Posterior vena cava (tissue), 2 donors: Measurements from ENCODE around the gene PAK4. TPM values are rescaled to one million over a fixed set of nuclear protein-coding genes. Genes with fewer than 3 reads are reported as not detected.

ENCODE experiments used
- DNase-seq: peaks from one replicate; pipeline ENCODE4 v3.0.0-alpha.2; 2020; ENCODE audit warnings: low spot score
- intact Hi-C, 2 donors: fragments of 100-400 bp; cut with DNase I; formaldehyde crosslinking; loops; one replicate each; pipeline versions ENCODE4 v1.14.1 to v1.14.2; 2022 to 2023
- total RNA-seq, 2 donors: library from RNA; stranded (reverse); fragmentation: NEBNext Ultra II Directional; extraction: Animal tissue kit (Norgen Biotek cat#: 25700); gene quantifications; one replicate each; pipeline ENCODE4 v1.2.1, GENCODE V29; 2021
- donor health status: DM: yes; HTN: yes; CAD: no.
- donor health status: DM: yes; HTN: yes; CAD: no.

The PAK4 gene
- total RNA-seq, 2 donors from 2014 or later: 15.0 to 17.3 TPM

GRCh38 chr19:39157275-39157996, 31.9 kb downstream of the PAK4 start:
- no peak for DNase-seq
- intact Hi-C loops: no loop called here

GRCh38 chr19:39157997-39158389, 32.4 kb downstream of the PAK4 start:
- intact Hi-C loops: no loop called here
- DNase-seq: no peak

GRCh38 chr19:39158646-39159260, 33.2 kb downstream of the PAK4 start:
- intact Hi-C loops: no loop called here
- DNase-seq: no peak

- intact Hi-C loops: no loop called here
- DNase-seq: peak; percentile 91
Observed at GRCh38 chr19:39160523-39160861, 34.9 kb downstream of the PAK4 start.

GRCh38 chr19:39160889-39161672, 35.5 kb downstream of the PAK4 start:
- no peak for DNase-seq
- intact Hi-C loops: no loop called here

- DNase-seq: no peak
- intact Hi-C loops: no loop called here
Observed at GRCh38 chr19:39162441-39163043, 37.0 kb downstream of the PAK4 start.

- intact Hi-C loops: no loop called here
Observed at GRCh38 chr19:39163621-39164020, 38.0 kb downstream of the PAK4 start.

GRCh38 chr19:39164289-39164688, 38.7 kb downstream of the PAK4 start:
- intact Hi-C loops: no loop called here
- DNase-seq: no peak

More at GRCh38 chr19:39163621-39164020, 38.0 kb downstream of the PAK4 start:
- no peak for DNase-seq

GRCh38 chr19:39165857-39166256, 40.3 kb downstream of the PAK4 start:
- DNase-seq: no peak
- intact Hi-C loops: no loop called here

GRCh38 chr19:39166571-39167391, 41.2 kb downstream of the PAK4 start:
- intact Hi-C loops: no loop called here
- no peak for DNase-seq

GRCh38 chr19:39167461-39168257, 42.1 kb downstream of the PAK4 start:
- intact Hi-C loops: no loop called here

GRCh38 chr19:39168258-39169142, 42.9 kb downstream of the PAK4 start:
- intact Hi-C loops: no loop called here
- no peak for DNase-seq

More at GRCh38 chr19:39167461-39168257, 42.1 kb downstream of the PAK4 start:
- no peak for DNase-seq

- no peak for DNase-seq
- intact Hi-C loops: no loop called here
Observed at GRCh38 chr19:39169143-39169810, 43.7 kb downstream of the PAK4 start.

- no peak for DNase-seq
- intact Hi-C loops: no loop called here
Observed at GRCh38 chr19:39170386-39171231, 45.0 kb downstream of the PAK4 start.

GRCh38 chr19:39171479-39172465, 46.2 kb downstream of the PAK4 start:
- intact Hi-C loops: no loop called here
- no peak for DNase-seq
